GM12865 (cell line): ENCODE measurements around the gene MAGED4.

Source experiments
- DNase-seq: peaks from one replicate; pipeline ENCODE4 v3.0.0; 2010; ENCODE audit warnings: low read depth
- H3K4me3 ChIP-seq: 2 replicates; pipeline ENCODE4 v1.5.1; 2011; ENCODE audit warnings: mild to moderate bottlenecking, low read depth, low read length, control low read depth
- TF ChIP-seq, protein P1 (sequence below): IDR thresholded peaks from 2 replicates; pipeline ENCODE4 v1.5.1; 2011; ENCODE audit warnings: low read length, control low read depth, low read depth, inconsistent platforms; ENCODE audit not compliant: insufficient read depth; ENCODE audit errors: missing control alignments

MAGED4 gene

GRCh38 chrX:52213276-52213675, 28.6 kb downstream of the MAGED4 start:
- TF ChIP-seq, protein P1, sequence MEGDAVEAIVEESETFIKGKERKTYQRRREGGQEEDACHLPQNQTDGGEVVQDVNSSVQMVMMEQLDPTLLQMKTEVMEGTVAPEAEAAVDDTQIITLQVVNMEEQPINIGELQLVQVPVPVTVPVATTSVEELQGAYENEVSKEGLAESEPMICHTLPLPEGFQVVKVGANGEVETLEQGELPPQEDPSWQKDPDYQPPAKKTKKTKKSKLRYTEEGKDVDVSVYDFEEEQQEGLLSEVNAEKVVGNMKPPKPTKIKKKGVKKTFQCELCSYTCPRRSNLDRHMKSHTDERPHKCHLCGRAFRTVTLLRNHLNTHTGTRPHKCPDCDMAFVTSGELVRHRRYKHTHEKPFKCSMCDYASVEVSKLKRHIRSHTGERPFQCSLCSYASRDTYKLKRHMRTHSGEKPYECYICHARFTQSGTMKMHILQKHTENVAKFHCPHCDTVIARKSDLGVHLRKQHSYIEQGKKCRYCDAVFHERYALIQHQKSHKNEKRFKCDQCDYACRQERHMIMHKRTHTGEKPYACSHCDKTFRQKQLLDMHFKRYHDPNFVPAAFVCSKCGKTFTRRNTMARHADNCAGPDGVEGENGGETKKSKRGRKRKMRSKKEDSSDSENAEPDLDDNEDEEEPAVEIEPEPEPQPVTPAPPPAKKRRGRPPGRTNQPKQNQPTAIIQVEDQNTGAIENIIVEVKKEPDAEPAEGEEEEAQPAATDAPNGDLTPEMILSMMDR = no peak
- H3K4me3 ChIP-seq = no peak overlapping the region
- no peak for DNase-seq

DNA sequence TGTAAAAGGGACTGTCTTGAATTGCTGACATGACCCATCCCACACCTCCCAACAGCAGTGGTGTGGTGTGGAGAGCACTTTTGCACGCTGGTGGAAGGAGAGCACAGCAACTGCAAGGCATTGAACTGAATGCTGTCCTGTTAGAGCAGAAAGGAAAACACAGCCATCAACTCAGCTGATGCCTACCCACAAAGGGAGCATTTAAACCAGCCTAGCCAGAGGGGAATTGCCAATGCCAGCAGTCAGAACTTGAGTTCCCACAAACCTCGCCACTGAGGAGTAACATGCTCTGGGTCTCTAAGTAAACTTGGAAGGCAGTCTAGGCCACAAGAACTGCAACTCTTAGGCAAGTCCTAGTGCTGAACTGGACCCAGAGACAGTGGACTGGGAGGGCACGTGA, 31.9 kb downstream of the MAGED4 start:
- H3K4me3 ChIP-seq = no peak overlapping the region
- DNase-seq = no peak

DNA sequence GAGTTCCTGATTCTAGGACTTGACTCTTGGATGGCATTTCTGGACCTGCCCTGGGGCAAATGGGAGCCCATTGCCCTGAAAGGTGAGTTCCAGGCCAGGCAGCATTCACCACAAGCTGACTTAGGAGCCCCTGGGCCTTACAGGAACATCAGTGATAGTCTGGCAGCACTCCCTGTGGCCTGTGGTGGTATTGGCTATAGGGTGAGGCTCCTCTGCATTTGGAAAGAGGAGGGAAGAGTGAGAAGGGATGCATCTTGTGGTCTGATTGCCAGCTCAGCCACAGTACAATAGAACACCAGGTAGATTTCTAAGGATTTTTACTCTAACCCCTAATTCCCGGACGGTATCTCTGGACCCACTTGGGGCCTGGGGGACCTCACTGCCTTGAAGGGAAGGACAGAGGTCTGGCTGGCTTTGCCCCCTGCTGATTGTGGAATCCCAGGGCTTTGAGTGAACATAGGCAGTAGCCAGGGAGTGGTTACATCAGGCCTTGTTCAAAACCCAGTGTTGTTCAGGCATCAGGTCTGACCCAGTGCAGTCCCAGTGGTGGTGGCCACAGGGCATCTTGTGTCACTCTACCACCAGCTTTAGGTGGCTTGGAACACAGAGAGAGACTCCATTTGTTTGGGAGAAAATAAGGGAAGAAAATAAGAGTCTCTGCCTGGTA, 32.9 kb downstream of the MAGED4 start:
- no peak for DNase-seq
- TF ChIP-seq, protein P1 = no peak
- no peak overlapping the region for H3K4me3 ChIP-seq

More for the DNA sequence above, 31.9 kb downstream of the MAGED4 start:
- TF ChIP-seq, protein P1 = no peak

- H3K4me3 ChIP-seq = no peak overlapping the region
- no peak for DNase-seq
- TF ChIP-seq, protein P1 = no peak
Observed at GRCh38 chrX:52220936-52221335, 36.2 kb downstream of the MAGED4 start.
